CD4-positive, alpha-beta T cell (primary cell): ENCODE data around the gene EIF4A3. TPM values are rescaled to one million over a fixed set of nuclear protein-coding genes. Genes with fewer than 3 reads are reported as not detected.

Source experiments
- ATAC-seq: fragments of 200-7000 bp; cut with Tn5 transposase; one replicate; pipeline ENCODE4 v1.10.0; 2022; ENCODE audit warnings: mild to moderate bottlenecking; ENCODE audit not compliant: poor library complexity
- CTCF ChIA-PET: fragments of 350-600 bp; sonication (Branson Sonifier 250); formaldehyde crosslinking; loops from one replicate; lab custom pipeline; 2021; ENCODE audit warnings: antibody characterized with exemption, inconsistent platforms; lab: Charles Lee
- POLR2A ChIA-PET: fragments of 350-600 bp; sonication (Branson Sonifier 250); formaldehyde crosslinking; loops from one replicate; lab custom pipeline; 2021; ENCODE audit warnings: antibody characterized with exemption, inconsistent platforms; lab: Charles Lee
- DNase-seq, 14 experiments: peaks; one replicate each; pipeline ENCODE4 v3.0.0-alpha.2; 2013 to 2020; ENCODE audit warnings: mixed read lengths in 2 of 14
- H3K27ac ChIP-seq, 2 donors: one replicate each; pipeline versions ENCODE4 v1.5.1 to v1.7.0; 2013; ENCODE audit warnings: low read length in 2 of 2, low read depth in 1 of 2, mild to moderate bottlenecking in 1 of 2
- H3K27me3 ChIP-seq, 2 experiments: 1 replicate in 1 of 2; 2 replicates in 1 of 2; pipeline versions ENCODE4 v1.6.1 to v1.7.0; 2013; ENCODE audit warnings: low read length in 2 of 2, control low read depth in 1 of 2, mild to moderate bottlenecking in 1 of 2, moderate library complexity in 1 of 2; ENCODE audit not compliant: insufficient read depth in 2 of 2, control insufficient read depth in 1 of 2
- H3K36me3 ChIP-seq: one replicate; pipeline ENCODE4 v1.6.1; 2013; ENCODE audit warnings: low read length, control low read depth; ENCODE audit not compliant: insufficient read depth
- H3K4me1 ChIP-seq: one replicate; pipeline ENCODE4 v1.6.1; 2013; ENCODE audit warnings: low read length, control low read depth; ENCODE audit not compliant: insufficient read depth
- H3K4me3 ChIP-seq: one replicate; pipeline ENCODE4 v1.5.1; 2013; ENCODE audit warnings: mild to moderate bottlenecking, low read length, moderate library complexity
- H3K9me3 ChIP-seq, 2 experiments: 1 replicate in 1 of 2; 2 replicates in 1 of 2; pipeline versions ENCODE4 v1.6.1 to v1.7.0; 2013; ENCODE audit warnings: low read length in 2 of 2, mild to moderate bottlenecking in 2 of 2, control low read depth in 1 of 2, moderate library complexity in 1 of 2; ENCODE audit not compliant: control insufficient read depth in 1 of 2, insufficient read depth in 1 of 2
- H3K27ac Mint-ChIP-seq: one replicate; pipeline ENCODE4 v1.8.0; 2020; ENCODE audit warnings: mixed read lengths
- H3K27me3 Mint-ChIP-seq: one replicate; pipeline ENCODE4 v1.8.0; 2021; ENCODE audit warnings: mixed read lengths
- H3K36me3 Mint-ChIP-seq: one replicate; pipeline ENCODE4 v1.8.0; 2021; ENCODE audit warnings: low read depth, mixed read lengths
- H3K4me1 Mint-ChIP-seq: one replicate; pipeline ENCODE4 v1.8.0; 2021; ENCODE audit warnings: low read depth, mixed read lengths
- H3K4me3 Mint-ChIP-seq: one replicate; pipeline ENCODE4 v1.8.0; 2020; ENCODE audit warnings: mild to moderate bottlenecking, mixed read lengths
- H3K9me3 Mint-ChIP-seq: one replicate; pipeline ENCODE4 v1.8.0; 2020; ENCODE audit warnings: mixed read lengths
- CTCF ChIP-seq: fragments of 200-600 bp; IDR thresholded peaks from one replicate; pipeline ENCODE4 v1.8.0; 2022; ENCODE audit warnings: antibody characterized with exemption, mild to moderate bottlenecking
- intact Hi-C, 2 experiments: fragments of 100-400 bp; cut with DNase I in 1 of 2; cut with micrococcal nuclease in 1 of 2; formaldehyde crosslinking; loops; one replicate each; pipeline versions ENCODE4 v1.15.1 to v1.9.0; 2023 to 2025; cut with DNase I, micrococcal nuclease
- total RNA-seq, 174 experiments: library from RNA in 2 of 174; stranded (reverse) in 2 of 174; gene quantifications; one replicate each; pipeline ENCODE4 v1.2.3 and lab custom pipeline; 2021 to 2026

Gene EIF4A3
- total RNA-seq, 2 experiments from 2014 or later: 79.6 to 79.7 TPM

- Mint-ChIP-seq H3K27me3 (no peaks in the 10 kb centered on the region), H3K36me3 (no peaks in the 10 kb centered on the region), H3K4me1 (peaks cover 4% of the 10 kb centered on the region), H3K9me3 (no peaks in the 10 kb centered on the region), H3K27ac (no peak overlapping the region), H3K4me3 (no peak overlapping the region)
- no peaks in the 10 kb centered on the region for H3K9me3 ChIP-seq
- ATAC-seq (no peak), DNase-seq (peak in 1 of 14 experiments; percentile 16)
- peaks cover 2% of the 10 kb centered on the region for H3K4me1 ChIP-seq
- TF ChIP-seq CTCF: no peak
- H3K4me3 ChIP-seq: no peak overlapping the region
- H3K36me3 ChIP-seq: no peaks in the 10 kb centered on the region
- no peaks in the 10 kb centered on the region for H3K27me3 ChIP-seq
- CTCF ChIA-PET: no interaction called here
- POLR2A ChIA-PET: no interaction called here
- H3K27ac ChIP-seq: no peak overlapping the region
- intact Hi-C loops: loop anchor here in 1 of 2 experiments (10.0 kb wide), 2 partner anchors 436 to 1986 kb away; partner anchors contain the start of genes FASN and RPTOR
Observed at GRCh38 chr17:80108036-80108971, 38.6 kb downstream of the EIF4A3 start.

DNA sequence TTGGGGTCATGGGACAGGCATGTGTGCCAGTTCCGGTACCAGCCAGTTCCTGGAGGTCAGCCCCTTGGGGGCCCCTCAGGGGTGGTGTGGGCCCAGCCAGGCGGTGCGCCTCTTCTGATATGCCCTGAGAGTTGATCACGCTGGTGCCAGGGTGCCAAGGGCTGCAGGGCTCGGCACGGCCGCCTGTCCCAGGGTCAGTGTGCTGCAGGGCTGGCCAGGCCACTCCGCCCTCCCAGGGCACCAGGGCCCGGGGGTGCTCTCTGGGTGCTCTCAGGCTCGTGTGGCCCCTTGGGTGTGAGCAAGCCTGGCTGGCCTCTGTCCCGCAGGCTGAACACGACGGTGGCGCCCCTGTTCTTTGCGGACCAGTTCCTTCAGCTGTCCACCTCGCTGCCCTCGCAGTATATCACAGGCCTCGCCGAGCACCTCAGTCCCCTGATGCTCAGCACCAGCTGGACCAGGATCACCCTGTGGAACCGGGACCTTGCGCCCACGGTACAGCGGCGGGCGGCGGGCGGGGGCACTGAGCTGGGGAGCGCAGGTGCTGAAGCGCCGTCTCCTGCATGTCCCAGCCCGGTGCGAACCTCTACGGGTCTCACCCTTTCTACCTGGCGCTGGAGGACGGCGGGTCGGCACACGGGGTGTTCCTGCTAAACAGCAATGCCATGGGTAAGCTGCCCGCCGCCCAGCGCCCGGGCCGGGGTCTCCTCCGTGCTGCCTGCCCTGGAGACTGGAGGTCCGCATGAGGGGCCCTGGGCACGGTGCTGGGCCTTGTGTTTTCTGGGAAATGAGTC, 39.5 kb downstream of the EIF4A3 start:
- Histone ChIP-seq H3K4me3 (no peak overlapping the region), H3K9me3 (no peaks in the 10 kb centered on the region), H3K27ac (no peak overlapping the region), H3K4me1 (peaks cover 7% of the 10 kb centered on the region), H3K27me3 (no peaks in the 10 kb centered on the region), H3K36me3 (no peaks in the 10 kb centered on the region)
- CTCF ChIA-PET: no interaction called here
- no peak overlapping the region for H3K4me3 Mint-ChIP-seq
- peaks cover 11% of the 10 kb centered on the region for H3K4me1 Mint-ChIP-seq
- ATAC-seq: no peak
- H3K27ac Mint-ChIP-seq: no peak overlapping the region
- no peak for TF ChIP-seq CTCF
- intact Hi-C loops: loop anchor here in 1 of 2 experiments (10.0 kb wide), 2 partner anchors 437 to 1987 kb away; partner anchors contain the start of genes FASN and RPTOR
- DNase-seq: peak in 1 of 14 experiments; percentile 13
- POLR2A ChIA-PET: interaction anchor here (1.0 kb wide), 1 partner anchor 22 kb away, joined by 3 read pairs; no protein-coding TSS in a partner anchor
- no peaks in the 10 kb centered on the region for H3K9me3 Mint-ChIP-seq
- H3K36me3 Mint-ChIP-seq: no peaks in the 10 kb centered on the region
- no peaks in the 10 kb centered on the region for H3K27me3 Mint-ChIP-seq

- no peak overlapping the region for H3K27ac ChIP-seq
- H3K36me3 ChIP-seq: no peaks in the 10 kb centered on the region
- Mint-ChIP-seq H3K4me3 (no peak overlapping the region), H3K36me3 (peaks cover 3% of the 10 kb centered on the region), H3K27me3 (no peaks in the 10 kb centered on the region), H3K9me3 (no peaks in the 10 kb centered on the region), H3K27ac (no peak overlapping the region), H3K4me1 (peaks cover 17% of the 10 kb centered on the region)
- no peaks in the 10 kb centered on the region for H3K9me3 ChIP-seq
- POLR2A ChIA-PET: interaction anchor here (1.0 kb wide), 1 partner anchor 23 kb away, joined by 3 read pairs; no protein-coding TSS in a partner anchor
- no peak for DNase-seq
- H3K4me1 ChIP-seq: peaks cover 13% of the 10 kb centered on the region
- H3K27me3 ChIP-seq: no peaks in the 10 kb centered on the region
- ATAC-seq: no peak
- TF ChIP-seq CTCF: no peak
- H3K4me3 ChIP-seq: no peak overlapping the region
- CTCF ChIA-PET: no interaction called here
- intact Hi-C loops: loop anchor here in 1 of 2 experiments (10.0 kb wide), 2 partner anchors 438 to 1988 kb away; partner anchors contain the start of genes FASN and RPTOR
Observed at GRCh38 chr17:80106751-80107150, 40.2 kb downstream of the EIF4A3 start.
